Panc1 (cell line): ENCODE results near the gene CYB5RL. TPM values are rescaled to one million over a fixed set of nuclear protein-coding genes. Genes with fewer than 3 reads are reported as not detected.

Experiments
- ATAC-seq: fragments of 200-7000 bp; cut with Tn5 transposase; 2 replicates; pipeline ENCODE4 v1.9.1; 2020; ENCODE audit warnings: mild to moderate bottlenecking, moderate library complexity
- BruUV-seq: library from RNA; stranded (reverse); fragments of 400-500 nt; replicated peaks from 2 replicates; lab custom pipeline; 2021; lab: Mats Ljungman, UMichigan
- CTCF ChIA-PET: fragments of 300-600 bp; sonication (Branson Sonifier 250); formaldehyde crosslinking; loops from one replicate; lab custom pipeline; 2022; ENCODE audit warnings: antibody characterized with exemption; lab: Charles Lee
- POLR2A ChIA-PET: fragments of 300-600 bp; sonication (Branson Sonifier 250); formaldehyde crosslinking; loops from one replicate; lab custom pipeline; 2022; ENCODE audit warnings: antibody characterized with exemption; lab: Charles Lee
- DNase-seq: peaks from one replicate; pipeline ENCODE4 v3.0.0-alpha.2; 2010; ENCODE audit warnings: low read depth, low spot score
- H3K27ac ChIP-seq: 2 replicates; pipeline ENCODE4 v1.5.1; 2011; ENCODE audit warnings: mild to moderate bottlenecking, low read length, inconsistent platforms
- H3K27me3 ChIP-seq: fragments of 200-500 bp; sonication (Bioruptor generic); 2 replicates; pipeline ENCODE4 v1.6.0; 2014; ENCODE audit warnings: low read length, inconsistent platforms; ENCODE audit not compliant: control insufficient read depth, insufficient read depth
- H3K36me3 ChIP-seq: fragments of 200-500 bp; sonication (Bioruptor generic); 2 replicates; pipeline ENCODE4 v1.5.1; 2014; ENCODE audit warnings: inconsistent platforms, mild to moderate bottlenecking, low read length, moderate library complexity; ENCODE audit not compliant: control insufficient read depth, insufficient read depth
- H3K4me1 ChIP-seq: 2 replicates; pipeline ENCODE4 v1.5.1; 2011; ENCODE audit warnings: inconsistent platforms, mild to moderate bottlenecking, low read length, moderate library complexity; ENCODE audit not compliant: control insufficient read depth, insufficient read depth
- H3K4me3 ChIP-seq, 2 experiments: 2 replicates each; pipeline ENCODE4 v1.5.1; 2011 to 2012; ENCODE audit warnings: low read depth in 2 of 2, low read length in 2 of 2, mild to moderate bottlenecking in 2 of 2, inconsistent platforms in 1 of 2, moderate library complexity in 1 of 2
- H3K9me3 ChIP-seq: fragments of 200-500 bp; sonication (Bioruptor generic); 2 replicates; pipeline ENCODE4 v1.5.1; 2014; ENCODE audit warnings: low read depth, mild to moderate bottlenecking, inconsistent platforms, low read length, moderate library complexity; ENCODE audit not compliant: control insufficient read depth, insufficient read depth
- CTCF ChIP-seq: fragments of 450-650 bp; IDR thresholded peaks from 2 replicates; pipeline ENCODE4 v1.5.1; 2017; ENCODE audit warnings: mild to moderate bottlenecking
- POLR2AphosphoS5 ChIP-seq: IDR thresholded peaks from 2 replicates; pipeline ENCODE4 v1.6.1; 2012; ENCODE audit warnings: mild to moderate bottlenecking, low read depth, low read length, moderate library complexity
- REST ChIP-seq, 2 experiments: IDR thresholded peaks; 2 replicates each; pipeline ENCODE4 v1.6.1; 2011 to 2012; ENCODE audit warnings: low read depth in 2 of 2, control low read depth in 1 of 2, low read length in 1 of 2, mild to moderate bottlenecking in 1 of 2, moderate library complexity in 1 of 2; ENCODE audit not compliant: insufficient read depth in 1 of 2
- SIN3A ChIP-seq: IDR thresholded peaks from 2 replicates; pipeline ENCODE4 v1.6.1; 2012; ENCODE audit warnings: low read depth, mild to moderate bottlenecking, low read length, moderate library complexity, borderline replicate concordance; ENCODE audit not compliant: insufficient read depth
- TCF7L2 ChIP-seq: IDR thresholded peaks from 2 replicates; pipeline ENCODE4 v1.6.1; 2011; ENCODE audit warnings: mild to moderate bottlenecking, low read depth, low read length, inconsistent platforms
- in situ Hi-C: cut with HindIII; loops from 2 replicates; pipeline ENCODE4 v1.10.0; 2016; ENCODE audit warnings: low sequenced_read_pairs, low pct_unique_long_range_greater_than_20kb
- intact Hi-C: fragments of 100-400 bp; cut with micrococcal nuclease; formaldehyde crosslinking; loops from one replicate; pipeline ENCODE4 v1.10.0; 2022; ENCODE audit not compliant: unreplicated experiment
- total RNA-seq: library from RNA; stranded (reverse); gene quantifications from one replicate; pipeline ENCODE4 v1.2.1, GENCODE V29; 2021; ENCODE audit not compliant: unreplicated experiment

CYB5RL gene
- total RNA-seq, 1 experiment from 2014 or later: 19.4 TPM

- intact Hi-C loops: no loop called here
- POLR2A ChIA-PET: no interaction called here
- CTCF ChIA-PET: interaction anchor here (0.6 kb wide), 1 partner anchor 46 kb away, joined by 4 read pairs; no protein-coding TSS in a partner anchor
- H3K27me3 ChIP-seq: no peaks in the 10 kb centered on the region
- H3K9me3 ChIP-seq: no peaks in the 10 kb centered on the region
- TF ChIP-seq TCF7L2 (no peak), SIN3A (no peak), CTCF (no peak), POLR2AphosphoS5 (no peak), REST (IDR thresholded peaks at IDR 0.05; ENCODE audit: insufficient read depth in 1 of 2, low read depth in 2 of 2, low read length in 1 of 2) (no peak)
- H3K36me3 ChIP-seq: no peaks in the 10 kb centered on the region
- DNase-seq (no peak), ATAC-seq (no peak)
- in situ Hi-C loops: no loop called here
- H3K27ac ChIP-seq: no peak overlapping the region
- no peak overlapping the region for H3K4me3 ChIP-seq
- TSS peak; percentile 71 for BruUV-seq
- no peaks in the 10 kb centered on the region for H3K4me1 ChIP-seq
Observed at GRCh38 chr1:54225986-54226559, 26.2 kb upstream of the CYB5RL start.

- Histone ChIP-seq H3K4me3 (no peak overlapping the region), H3K36me3 (no peaks in the 10 kb centered on the region), H3K9me3 (no peaks in the 10 kb centered on the region), H3K27ac (no peak overlapping the region), H3K4me1 (no peaks in the 10 kb centered on the region), H3K27me3 (no peaks in the 10 kb centered on the region)
- ChIA-PET CTCF (no interaction called here), POLR2A (no interaction called here)
- ATAC-seq (no peak), DNase-seq (no peak)
- no TSS peak for BruUV-seq
- no peak for TF ChIP-seq CTCF
- no peak for TF ChIP-seq TCF7L2
- TF ChIP-seq REST (IDR thresholded peaks at IDR 0.05; ENCODE audit: insufficient read depth in 1 of 2, low read depth in 2 of 2, low read length in 1 of 2): no peak
- TF ChIP-seq POLR2AphosphoS5: no peak
- TF ChIP-seq SIN3A: no peak
- intact Hi-C loops (no loop called here), in situ Hi-C loops (no loop called here)
Observed at GRCh38 chr1:54225378-54225777, 25.5 kb upstream of the CYB5RL start.
